Activated T-cell treated with anti-CD3 and anti-CD28 coated beads for 24 hours (primary cell): Measurements from ENCODE around the gene ZNF154.
"Not testable (repeated sequence)": the region's sequence is repeated elsewhere in the genome, so short reads cannot be mapped to it uniquely, and the experiment has no call there.

Experiments
- DNase-seq: peaks from one replicate; pipeline ENCODE4 v3.0.0-alpha.2; 2020; ENCODE audit warnings: low read depth

Gene ZNF154

DNA sequence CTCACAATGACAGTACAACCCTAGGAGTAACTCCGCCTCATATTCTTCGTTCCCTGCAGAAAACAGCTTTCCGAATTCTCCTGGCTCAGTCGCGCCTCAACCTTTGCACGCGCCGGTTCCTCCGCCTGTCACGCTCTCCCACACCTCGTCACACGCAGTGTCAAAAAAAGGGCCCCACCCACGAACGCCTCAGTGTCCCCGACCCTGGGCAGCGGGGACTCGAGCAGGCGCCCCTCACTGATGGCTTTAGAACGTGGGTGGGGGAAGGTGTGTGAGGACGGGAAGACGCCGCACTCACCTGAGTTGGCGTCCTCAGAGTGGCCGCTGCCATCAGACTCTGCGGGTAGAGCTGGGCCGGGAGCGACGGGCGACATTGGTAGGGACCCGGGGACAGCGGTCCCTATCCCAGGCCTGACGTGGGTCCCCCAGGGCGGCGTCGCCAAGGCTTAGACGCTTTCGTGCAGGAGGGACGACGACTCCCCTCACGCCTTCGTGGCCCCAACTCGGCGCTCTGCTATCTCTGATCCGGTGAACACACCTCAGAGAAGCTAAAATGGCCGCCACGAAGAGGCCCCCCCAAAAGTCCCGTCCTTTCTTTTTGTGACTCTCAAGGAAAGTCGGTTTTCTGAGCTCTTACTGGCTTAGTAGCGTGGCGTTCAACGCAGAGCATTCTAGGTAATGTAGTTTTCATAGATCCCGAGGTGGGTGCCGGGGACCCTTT, at the start of gene ZNF154:
Gene ZNF154 (minus strand): TSS at position 564 of the 721 bp plus-strand sequence. CDS start 233 bp downstream, at position 331.
- DNase-seq, result no peak

DNA sequence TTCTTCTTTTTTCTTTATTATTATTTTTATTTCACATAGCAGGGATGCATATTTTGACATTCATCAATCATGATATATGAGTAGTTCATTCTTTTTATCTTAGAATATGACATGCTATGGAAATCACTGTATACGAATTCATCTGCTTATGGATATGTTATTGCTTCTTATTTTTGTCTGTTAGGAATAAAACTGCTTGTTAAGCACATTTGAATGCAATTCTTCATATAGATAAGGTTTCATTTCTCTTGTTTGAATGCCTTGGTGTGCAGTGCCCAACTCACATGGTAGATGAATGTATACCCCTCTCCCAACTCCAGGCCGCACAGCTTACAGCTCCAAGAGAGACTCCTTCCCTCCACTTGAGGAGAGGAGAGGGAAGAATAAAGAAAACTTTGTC, 48.9 kb upstream of the ZNF154 start:
- no peak for DNase-seq

DNA sequence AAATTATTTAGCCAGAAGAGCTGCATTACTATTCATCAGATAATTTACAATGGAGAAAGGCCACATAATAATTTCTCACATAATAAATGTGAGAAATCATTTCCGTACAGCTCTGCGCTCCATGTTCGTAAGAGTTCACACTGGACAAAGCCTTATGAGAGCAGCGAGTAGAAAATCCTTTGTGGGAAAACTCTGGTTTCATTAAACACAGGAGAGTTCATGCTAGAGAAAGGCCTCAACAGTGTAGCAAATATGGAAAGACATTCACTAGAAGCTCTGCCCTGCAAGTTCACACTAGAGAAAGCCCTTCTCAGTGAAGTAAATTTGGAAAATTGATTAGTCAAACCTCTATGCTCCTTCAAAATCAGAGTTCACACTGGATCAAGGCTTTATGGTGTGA, 46.0 kb upstream of the ZNF154 start:
- no peak for DNase-seq

DNA sequence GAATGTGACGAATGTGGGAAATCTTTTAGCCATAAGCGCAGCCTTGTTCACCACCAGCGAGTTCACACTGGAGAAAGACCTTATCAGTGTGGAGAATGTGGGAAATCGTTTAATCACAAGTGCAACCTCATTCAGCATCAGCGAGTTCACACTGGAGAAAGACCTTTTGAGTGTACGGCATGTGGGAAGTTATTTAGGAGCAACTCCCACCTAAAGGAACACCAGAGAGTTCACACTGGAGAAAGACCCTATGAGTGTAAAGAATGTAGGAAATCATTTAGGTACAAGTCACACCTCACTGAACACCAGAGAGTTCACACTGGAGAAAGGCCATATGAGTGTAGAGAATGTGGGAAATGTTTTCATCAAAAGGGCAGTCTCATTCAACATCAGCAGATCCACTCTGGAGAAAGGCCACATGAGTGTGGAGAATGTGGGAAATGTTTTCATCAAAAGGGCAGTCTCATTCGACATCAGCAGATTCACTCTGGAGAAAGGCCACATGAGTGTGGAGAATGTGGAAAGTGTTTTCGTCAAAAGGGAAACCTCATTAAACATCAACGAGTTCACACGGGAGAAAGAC, 45.2 kb upstream of the ZNF154 start:
- no peak for DNase-seq

DNA sequence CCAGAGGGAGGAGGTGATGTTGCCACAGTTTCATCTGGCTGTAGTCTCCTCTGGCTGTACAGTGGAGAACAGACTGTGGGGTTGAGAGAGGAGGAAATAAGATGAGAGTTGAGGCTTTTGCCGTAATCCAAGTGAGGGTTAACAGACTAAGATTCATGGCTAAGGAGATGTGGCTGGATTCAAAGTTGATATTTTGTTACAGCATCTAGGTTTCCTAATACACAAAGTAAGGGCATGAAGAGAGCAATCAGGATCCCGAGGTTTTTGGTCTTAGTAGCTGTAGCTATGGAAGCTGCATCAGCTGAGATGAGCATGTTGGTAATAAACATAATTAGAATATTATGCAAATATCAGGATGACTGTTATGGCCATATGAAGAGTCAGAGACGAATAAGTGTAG, 39.0 kb upstream of the ZNF154 start:
- DNase-seq, result no peak

DNA sequence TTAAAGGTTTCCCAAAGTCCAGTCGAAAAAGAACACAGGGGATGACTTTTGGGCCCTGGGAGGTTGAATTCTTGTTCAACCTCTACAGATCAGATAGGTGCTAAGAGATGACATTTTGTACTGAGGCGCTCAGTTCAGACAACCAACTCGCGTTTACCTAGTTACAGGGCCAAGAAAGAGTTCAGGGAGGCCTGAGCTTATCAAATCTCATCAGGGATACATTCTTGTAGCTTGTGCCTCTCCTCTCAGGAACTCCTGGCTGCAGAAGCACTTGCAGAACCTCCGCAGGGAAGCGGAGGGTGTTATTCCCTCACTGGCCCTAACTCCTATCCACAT, 38.4 kb upstream of the ZNF154 start:
- no peak for DNase-seq

DNA sequence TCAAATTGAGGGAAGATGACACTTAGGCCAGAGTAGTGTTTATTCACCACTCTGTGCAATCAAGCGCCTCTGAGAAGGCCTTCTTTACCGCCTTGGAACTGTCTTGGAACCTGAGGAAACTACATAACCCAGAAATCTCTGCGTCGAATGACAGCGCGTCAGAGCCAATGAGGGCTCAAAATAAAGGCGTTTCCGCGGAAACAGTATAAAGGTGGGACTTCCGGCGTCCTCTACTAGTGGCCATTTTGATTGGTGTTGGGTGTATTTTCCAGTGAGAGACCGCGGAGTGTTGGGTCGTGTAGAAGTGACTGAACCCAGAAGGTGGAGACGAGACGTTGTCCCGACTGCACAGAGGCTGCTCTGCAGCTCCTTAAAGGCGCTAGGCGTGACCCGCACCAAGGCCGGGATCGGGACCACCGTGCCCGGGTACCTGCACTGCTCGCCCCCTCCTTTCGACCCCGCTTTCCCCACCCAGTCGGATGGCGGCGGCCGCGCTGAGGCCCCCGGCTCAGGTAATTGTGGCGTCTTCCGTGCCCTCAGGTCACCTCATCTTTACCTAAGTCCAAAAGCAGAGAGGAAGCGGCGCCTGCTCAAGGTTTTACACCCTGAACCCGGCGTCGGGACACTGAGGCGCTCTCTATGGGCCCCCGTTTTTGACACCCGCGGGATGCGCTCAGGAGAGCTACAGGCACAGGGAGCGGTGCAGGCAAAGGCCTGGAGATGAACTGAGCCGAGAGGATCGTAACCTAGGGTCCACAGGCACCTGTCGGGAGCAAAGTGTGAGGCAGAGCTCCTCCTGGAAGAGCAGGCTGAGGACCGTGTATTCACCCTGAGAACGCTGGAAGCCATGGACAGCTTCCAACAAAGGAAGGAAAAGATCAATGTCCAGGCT, 37.8 kb upstream of the ZNF154 start, which contains the start of gene ZNF776:
Gene ZNF776 (plus strand): TSS at position 236 of the 892 bp plus-strand sequence. CDS start 244 bp downstream, at position 480.
- DNase-seq, result peak; percentile 83

DNA sequence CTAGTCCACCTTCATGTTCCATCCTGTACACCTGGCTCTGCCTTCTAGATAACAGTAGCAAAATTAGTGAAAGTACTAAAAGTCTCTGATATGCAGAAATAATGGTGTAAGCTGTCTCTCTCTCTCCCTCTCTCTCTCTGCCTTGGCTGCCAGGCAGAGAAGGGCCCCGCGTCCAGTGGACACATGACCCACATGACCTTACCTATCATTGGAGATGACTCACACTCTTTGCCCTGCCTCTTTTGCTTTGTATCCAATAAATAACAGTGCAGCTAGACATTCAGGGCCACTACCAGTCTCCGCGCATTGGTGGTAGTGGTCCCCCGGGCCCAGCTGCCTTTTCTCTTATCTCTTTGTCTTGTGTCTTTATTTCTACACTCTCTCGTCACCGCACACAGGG, 29.8 kb upstream of the ZNF154 start:
- not testable (repeated sequence) for DNase-seq

DNA sequence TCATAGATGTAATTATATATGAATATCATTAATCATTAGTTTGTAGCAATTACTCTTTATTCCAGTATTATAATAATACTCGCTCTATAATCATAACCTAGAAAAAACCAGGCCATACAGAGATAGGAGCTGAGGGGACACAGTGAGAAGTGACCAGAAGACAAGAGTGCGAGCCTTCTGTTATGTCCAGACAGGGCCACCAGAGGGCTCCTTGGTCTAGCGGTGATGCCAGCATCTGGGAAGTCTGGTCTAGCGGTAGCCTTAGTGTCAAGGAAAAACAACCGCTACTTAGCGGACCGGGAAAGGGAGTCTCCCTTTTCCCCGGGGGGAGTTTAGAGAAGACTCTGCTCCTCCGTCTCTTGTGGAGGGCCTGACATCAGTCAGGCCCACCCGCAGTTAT, 29.3 kb upstream of the ZNF154 start:
- peak; percentile 26 for DNase-seq

DNA sequence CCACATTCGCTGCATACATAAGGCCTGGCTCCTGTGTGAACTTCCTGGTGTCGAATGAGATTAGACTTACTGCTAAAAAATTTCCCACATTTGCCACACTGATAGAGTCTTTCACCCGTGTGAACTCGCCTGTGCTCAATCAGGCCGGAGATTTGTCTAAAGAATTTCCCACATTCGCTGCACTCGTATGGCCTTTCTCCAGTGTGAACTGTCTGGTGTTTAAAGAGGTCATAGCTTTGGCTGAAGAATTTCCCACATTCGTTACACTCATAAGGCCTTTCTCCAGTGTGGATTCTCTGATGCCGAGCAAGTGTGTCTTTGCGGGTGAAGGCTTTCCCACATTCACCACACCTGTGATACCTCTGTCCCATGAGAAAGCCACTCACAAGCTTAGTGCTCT, 11.9 kb upstream of the ZNF154 start:
- DNase-seq, result no peak

DNA sequence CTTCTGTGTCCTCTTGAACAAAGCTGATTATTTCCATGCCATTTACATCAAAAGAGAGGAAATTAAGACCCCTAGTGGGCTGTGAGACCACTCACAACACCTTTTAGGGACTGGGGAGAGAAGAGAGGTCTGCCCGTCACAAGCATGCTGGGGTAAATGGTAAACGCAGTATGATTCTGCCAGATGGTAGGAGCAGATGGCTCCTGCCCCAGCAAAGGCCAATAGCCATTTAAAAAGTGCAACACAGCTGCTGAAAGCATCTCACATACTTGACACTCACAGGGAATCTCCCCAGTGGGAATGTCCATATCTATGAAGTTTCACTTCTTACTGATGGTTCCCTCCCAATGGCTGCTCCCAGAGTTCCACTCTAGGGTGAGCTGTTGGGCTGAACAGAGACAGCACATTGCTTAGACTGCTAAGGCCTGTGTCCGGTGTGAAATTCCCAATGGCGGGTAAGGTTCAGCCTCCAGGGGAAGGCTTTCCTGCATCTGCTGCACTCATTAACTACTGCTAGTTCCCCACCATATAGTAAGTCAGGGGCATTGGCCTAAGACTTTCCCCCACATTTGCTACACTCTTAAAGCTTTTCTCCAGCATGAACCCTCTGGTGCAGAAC, 11.0 kb upstream of the ZNF154 start:
- DNase-seq, result no peak

DNA sequence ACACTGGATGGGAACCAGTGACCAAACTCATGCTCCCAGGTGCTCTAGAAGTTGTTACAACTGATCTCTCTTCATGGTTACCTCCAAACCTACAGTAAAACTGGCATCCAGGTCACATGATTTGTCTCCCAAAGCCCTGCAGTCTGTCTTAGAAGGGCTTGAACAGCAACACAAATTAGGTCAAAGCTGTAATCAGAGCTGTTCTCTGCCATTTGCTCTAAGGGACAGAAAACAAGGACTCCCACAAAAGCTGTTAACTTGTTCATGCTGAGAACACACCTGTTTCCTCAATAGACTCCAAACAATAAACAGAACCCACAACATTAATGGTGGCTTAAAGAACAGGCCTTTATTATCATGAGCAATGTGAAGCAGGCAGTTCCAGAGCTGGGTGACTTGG, 10.4 kb upstream of the ZNF154 start:
- no peak for DNase-seq

DNA sequence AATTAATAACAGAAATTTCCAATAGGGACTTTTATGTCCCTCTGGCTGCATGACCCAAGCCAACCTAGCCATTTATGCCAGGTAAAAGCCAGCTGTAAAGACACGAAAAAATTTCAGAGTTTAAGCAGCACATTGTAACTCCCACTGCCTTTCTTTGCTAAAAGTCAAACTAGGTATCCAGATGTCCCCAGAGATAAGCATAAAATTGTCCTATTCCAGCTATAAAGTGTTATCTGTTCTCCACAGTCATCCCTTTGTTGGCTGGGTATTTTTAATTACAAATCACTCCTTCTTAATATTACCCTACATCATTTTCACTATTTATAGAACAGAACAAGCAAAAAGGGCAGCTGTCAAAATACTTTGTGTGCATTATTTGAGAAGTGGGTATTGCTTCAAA, 3.2 kb upstream of the ZNF154 start:
- no peak for DNase-seq

DNA sequence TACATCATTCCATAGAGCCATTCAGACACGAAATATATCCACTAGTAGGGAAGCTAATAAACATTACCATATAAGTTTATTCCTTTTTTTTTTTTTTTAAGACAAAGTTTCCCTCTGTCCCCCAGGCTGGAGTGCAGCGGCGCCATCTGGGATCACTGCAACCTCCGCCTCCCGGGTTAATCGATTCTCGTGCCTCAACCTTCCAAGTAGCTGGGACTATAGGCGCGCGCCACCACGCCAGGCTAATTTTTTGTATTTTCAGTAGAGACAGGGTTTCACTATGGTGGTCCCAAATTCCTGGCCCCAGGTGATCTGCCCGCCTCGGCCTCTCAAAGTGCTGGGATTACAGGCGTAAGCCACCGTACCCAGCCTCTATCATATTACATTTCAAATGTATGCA, 612 bp upstream of the ZNF154 start:
- no peak for DNase-seq

DNA sequence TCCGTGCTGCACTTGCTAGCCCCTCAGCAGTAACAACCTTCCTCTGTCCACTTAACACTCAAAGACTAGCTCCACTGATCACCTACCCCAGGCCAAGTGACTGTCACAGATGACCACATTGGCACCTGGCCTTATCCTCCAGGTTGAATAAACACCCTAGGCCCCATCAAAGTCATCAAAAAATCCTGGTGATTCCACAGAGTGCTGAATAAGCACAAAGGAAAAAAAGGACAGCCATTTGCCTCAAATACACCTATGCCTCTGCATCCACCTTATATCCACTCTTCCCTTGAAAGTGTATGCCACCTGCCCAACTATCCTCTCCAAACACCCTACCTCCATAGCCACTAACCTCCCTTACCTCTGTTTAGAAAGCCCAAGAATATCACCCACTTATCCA, 2.7 kb downstream of the ZNF154 start:
- DNase-seq, result no peak

DNA sequence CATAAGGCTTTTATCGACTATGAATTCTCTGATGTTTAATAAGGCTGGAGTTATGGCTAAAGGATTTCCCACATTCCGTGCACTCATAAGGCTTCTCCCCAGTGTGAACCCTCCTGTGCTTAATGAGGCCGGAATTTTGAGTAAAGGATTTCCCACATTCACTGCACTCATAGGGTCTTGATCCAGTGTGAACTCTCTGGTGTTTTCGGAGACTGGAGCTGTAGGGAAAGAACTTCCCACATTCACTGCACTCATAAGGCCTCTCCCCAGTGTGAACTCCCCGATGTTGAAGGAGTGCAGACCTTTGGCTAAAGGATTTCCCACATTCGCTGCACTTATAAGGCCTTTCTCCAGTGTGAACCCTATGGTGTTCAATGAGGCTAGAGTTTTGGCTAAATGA, 7.4 kb downstream of the ZNF154 start:
- no peak for DNase-seq

DNA sequence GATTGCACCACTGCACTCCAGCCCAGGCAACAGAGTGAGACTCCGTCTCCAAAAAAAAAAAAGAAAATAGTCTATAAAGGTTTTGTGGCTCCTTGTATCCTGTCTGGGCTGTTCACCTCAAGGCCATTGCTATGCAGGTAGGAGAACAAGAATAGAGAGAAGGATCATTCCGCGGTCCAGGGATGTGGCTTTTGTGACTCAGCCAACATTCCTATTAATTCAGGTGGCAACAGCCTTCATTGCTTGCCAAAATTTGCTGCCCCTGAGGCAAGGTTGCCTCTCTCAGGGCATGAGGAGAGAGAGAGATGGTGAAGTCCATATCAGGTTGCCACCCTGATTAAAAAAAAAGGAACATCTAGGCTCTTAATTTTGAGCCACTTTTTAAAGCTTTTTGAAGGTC, 19.3 kb downstream of the ZNF154 start:
- DNase-seq, result no peak

DNA sequence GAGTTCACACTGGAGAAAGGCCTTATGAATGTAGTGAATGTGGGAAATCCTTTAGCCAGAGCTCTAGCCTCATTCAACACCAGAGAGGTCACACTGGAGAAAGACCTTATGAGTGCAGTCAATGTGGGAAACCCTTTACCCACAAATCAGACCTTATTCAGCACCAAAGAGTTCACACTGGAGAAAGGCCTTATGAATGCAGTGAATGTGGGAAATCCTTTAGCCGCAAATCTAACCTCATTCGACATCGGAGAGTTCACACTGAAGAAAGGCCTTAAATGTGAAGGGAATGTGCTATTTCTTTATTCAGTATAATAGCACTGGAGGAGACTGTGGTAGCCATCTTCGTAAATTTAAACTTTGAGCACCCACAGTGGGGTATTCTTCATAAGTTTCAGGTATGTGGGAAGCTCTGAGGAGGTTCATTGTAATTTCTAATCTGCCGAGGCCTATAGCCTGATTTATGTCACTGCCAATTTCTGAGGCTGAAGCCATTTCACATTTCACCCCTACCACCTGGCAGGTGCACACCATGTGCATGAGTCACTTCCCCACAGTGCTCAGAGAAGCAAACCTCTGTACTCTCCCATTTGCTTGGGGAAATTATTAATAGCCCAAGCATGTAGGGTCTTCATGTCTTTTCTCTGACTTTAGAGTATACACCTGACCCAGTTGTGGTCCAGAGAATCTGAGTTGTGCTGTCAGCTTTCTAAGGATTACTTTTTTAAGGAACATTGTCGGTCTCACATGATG, 20.8 kb downstream of the ZNF154 start:
- DNase-seq, result no peak

DNA sequence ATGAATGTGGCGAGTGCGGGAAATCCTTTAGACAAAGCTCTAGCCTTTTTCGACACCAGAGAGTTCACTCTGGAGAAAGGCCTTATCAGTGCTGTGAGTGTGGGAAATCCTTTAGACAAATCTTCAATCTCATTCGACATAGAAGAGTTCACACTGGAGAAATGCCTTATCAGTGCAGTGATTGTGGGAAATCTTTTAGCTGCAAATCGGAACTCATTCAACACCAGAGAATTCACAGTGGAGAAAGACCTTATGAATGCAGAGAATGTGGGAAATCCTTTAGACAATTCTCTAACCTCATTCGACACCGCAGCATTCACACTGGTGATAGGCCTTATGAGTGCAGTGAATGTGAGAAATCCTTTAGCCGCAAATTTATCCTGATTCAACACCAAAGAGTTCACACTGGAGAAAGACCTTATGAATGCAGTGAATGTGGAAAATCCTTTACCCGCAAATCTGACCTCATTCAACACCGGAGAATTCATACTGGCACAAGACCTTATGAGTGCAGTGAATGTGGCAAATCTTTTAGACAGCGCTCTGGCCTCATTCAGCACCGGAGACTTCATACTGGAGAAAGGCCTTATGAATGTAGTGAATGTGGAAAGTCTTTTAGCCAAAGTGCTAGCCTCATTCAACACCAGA, 21.5 kb downstream of the ZNF154 start:
- no peak for DNase-seq

DNA sequence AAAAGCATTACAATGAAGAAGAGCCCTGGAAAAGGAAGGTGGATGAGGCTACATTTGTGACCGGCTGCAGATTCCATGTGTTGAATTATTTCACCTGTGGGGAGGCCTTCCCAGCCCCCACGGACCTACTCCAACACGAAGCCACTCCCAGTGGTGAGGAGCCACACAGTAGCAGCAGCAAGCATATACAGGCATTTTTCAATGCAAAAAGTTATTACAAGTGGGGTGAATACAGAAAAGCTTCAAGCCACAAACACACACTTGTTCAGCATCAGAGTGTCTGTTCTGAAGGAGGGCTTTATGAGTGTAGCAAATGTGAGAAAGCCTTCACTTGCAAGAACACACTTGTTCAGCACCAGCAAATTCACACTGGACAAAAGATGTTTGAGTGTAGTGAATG, 22.3 kb downstream of the ZNF154 start:
- DNase-seq, result no peak

DNA sequence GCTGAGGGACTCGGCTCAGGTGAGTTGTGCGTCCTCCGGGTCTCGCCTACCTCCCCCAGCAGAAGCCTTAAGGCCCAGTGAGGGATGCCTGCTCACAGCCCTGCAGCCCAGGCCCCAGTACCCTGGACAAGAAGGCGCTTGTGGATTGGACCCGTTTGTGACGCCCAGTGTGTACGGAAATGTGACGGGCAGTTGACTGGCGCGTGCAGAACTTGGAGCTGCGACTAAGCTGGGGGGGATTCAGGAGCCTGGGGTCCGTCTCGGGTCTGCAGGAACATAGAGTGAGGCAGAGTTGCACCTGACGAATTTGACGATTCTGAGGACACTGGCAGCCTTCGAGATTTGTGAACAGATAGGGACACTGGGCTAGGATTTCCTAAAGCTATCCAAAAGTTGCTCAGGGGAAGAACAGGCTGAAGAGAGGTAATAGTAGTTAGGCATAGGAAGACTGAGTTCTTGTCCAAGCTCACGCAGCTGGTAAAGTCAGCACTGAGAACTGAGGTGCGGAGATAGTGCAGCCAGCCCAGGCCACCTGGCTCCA, 26.7 kb downstream of the ZNF154 start:
- DNase-seq, result no peak
